Uterus (tissue), 2 donors: Measurements from ENCODE around the gene PTPRM.

ENCODE experiments used
- POLR2A ChIP-seq, 2 donors: fragments of 450-650 bp; IDR thresholded peaks; one replicate each; pipeline ENCODE4 v1.6.1; 2016; ENCODE audit warnings: antibody characterized with exemption in 2 of 2, mild to moderate bottlenecking in 1 of 2, moderate library complexity in 1 of 2
- TF ChIP-seq, protein P1 (sequence below), 4 experiments: fragments of 200-600 bp in 2 of 4; fragments of 450-650 bp in 2 of 4; sonication (generic) in 2 of 4; IDR thresholded peaks; one replicate each; pipeline ENCODE4 v1.5.1; 2016 to 2019; ENCODE audit warnings: antibody characterized with exemption in 4 of 4, mild to moderate bottlenecking in 2 of 4, moderate library complexity in 1 of 4

DNA sequence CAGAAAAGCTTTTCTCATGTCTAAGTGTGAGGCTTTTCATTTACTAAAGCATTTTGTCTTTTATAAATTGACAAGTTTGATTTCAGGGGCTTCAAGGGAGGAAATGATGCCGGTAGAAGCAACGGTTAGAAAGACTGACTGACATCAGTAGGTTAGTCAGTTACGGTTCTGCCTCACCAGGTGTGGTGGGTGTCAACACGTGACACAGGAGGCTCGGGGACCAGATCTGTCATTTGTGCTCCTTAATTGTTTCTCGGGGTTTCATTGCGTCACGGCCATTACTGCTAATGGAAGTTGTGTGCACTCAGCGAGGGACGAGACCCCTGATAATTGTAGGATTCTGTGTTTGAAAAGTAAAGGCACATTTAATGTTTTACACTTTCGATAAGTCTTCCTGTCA lies 18.9 kb upstream of the PTPRM start:
- no peak for TF ChIP-seq POLR2A (IDR thresholded peaks at IDR 0.05)
- TF ChIP-seq, protein P1, sequence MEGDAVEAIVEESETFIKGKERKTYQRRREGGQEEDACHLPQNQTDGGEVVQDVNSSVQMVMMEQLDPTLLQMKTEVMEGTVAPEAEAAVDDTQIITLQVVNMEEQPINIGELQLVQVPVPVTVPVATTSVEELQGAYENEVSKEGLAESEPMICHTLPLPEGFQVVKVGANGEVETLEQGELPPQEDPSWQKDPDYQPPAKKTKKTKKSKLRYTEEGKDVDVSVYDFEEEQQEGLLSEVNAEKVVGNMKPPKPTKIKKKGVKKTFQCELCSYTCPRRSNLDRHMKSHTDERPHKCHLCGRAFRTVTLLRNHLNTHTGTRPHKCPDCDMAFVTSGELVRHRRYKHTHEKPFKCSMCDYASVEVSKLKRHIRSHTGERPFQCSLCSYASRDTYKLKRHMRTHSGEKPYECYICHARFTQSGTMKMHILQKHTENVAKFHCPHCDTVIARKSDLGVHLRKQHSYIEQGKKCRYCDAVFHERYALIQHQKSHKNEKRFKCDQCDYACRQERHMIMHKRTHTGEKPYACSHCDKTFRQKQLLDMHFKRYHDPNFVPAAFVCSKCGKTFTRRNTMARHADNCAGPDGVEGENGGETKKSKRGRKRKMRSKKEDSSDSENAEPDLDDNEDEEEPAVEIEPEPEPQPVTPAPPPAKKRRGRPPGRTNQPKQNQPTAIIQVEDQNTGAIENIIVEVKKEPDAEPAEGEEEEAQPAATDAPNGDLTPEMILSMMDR (IDR thresholded peaks at IDR 0.05): no peak
